GM20000 (cell line): Measurements from ENCODE around the gene ZNF225.
A peak's percentile ranks its signal among the peaks of the same experiment; 100 is the strongest.
"Not testable (repeated sequence)": the region's sequence is repeated elsewhere in the genome, so short reads cannot be mapped to it uniquely, and the experiment has no call there.

Experiments
- DNase-seq: peaks from one replicate; pipeline ENCODE4 v3.0.0; 2012; ENCODE audit warnings: low spot score
- TF ChIP-seq, protein P1 (sequence below): IDR thresholded peaks from 2 replicates; pipeline ENCODE4 v1.5.1; 2012; ENCODE audit warnings: mild to moderate bottlenecking, control low read depth; ENCODE audit errors: extremely low read depth, missing control alignments

ZNF225 gene

GRCh38 chr19:44093931-44094765 is 19.1 kb upstream of the ZNF225 start, which contains the start of gene ZNF224:
Gene ZNF224, plus strand, starts transcription at chr19:44094361. Its CDS starts 3,513 bp downstream, at chr19:44097874.
- TF ChIP-seq, protein P1, sequence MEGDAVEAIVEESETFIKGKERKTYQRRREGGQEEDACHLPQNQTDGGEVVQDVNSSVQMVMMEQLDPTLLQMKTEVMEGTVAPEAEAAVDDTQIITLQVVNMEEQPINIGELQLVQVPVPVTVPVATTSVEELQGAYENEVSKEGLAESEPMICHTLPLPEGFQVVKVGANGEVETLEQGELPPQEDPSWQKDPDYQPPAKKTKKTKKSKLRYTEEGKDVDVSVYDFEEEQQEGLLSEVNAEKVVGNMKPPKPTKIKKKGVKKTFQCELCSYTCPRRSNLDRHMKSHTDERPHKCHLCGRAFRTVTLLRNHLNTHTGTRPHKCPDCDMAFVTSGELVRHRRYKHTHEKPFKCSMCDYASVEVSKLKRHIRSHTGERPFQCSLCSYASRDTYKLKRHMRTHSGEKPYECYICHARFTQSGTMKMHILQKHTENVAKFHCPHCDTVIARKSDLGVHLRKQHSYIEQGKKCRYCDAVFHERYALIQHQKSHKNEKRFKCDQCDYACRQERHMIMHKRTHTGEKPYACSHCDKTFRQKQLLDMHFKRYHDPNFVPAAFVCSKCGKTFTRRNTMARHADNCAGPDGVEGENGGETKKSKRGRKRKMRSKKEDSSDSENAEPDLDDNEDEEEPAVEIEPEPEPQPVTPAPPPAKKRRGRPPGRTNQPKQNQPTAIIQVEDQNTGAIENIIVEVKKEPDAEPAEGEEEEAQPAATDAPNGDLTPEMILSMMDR = no peak
- peak; percentile 82 for DNase-seq

- TF ChIP-seq, protein P1 = no peak
Observed at GRCh38 chr19:44107751-44108150, 5.4 kb upstream of the ZNF225 start.

GRCh38 chr19:44109458-44109857 is 3.7 kb upstream of the ZNF225 start:
- TF ChIP-seq, protein P1 = no peak
- no peak for DNase-seq

More at GRCh38 chr19:44107751-44108150, 5.4 kb upstream of the ZNF225 start:
- DNase-seq = no peak

GRCh38 chr19:44111910-44112463 is 1.2 kb upstream of the ZNF225 start:
- DNase-seq = no peak
- TF ChIP-seq, protein P1 = no peak

GRCh38 chr19:44112802-44113137 is 429 bp upstream of the ZNF225 start:
- TF ChIP-seq, protein P1 = no peak
- DNase-seq = peak; percentile 4

DNA sequence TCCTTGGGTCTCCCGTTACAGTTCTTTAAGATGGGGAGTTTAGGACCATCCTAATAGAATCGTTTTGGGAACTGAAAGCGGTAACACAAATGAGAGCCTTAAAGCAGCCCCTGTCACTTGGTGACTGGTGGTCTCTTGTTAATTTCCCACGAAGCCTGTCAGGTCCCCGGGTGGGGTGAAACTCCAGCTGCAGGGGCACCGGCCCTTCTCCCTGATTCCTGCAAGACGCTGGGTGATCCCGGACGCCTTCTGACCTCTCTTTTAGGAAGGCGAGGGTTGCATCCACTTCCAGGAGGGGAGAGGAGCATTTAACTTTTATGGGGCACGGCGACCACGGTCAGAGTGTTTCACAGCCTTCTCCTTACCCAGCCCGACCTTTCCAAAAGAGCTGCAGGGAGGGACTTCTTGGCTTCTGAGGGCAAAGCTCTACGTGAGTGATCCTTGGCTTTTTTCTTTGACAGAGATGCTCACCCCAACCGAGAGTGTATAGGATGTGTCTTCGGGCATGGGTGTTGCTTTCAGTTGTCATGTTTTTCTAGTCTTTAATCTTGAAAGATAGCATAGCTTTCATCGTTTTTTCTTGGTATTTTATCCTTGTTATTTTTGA is 688 bp downstream of the ZNF225 start:
- no peak for DNase-seq
- TF ChIP-seq, protein P1 = no peak

DNA sequence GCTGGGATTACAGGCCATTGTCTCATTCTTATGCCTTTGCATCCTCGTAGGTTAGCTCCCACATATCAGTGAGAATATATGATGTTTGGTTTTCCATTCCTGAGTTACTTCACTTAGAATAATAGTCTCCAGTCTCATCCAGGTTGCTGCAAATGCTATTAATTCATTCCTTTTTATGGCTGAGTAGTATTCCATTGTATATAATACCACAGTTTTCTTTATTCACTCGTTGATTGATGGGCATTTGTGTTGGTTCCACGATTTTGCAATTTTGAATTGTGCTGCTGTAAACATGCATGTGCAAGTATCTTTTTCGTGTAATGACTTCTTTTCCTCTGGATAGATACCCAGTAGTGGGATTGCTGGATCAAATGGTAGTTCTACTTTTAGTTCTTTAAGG is 8.0 kb downstream of the ZNF225 start:
- not testable (repeated sequence) for DNase-seq
